Trophoblast cell (in vitro differentiated cells and primary cell): ENCODE results near the gene SOSTDC1.
A peak's percentile ranks its signal among the peaks of the same experiment; 100 is the strongest.

Source experiments
- DNase-seq, 2 donors: peaks; one replicate each; pipeline ENCODE4 v3.0.0-alpha.2; 2016
- H2AFZ ChIP-seq: 2 replicates; pipeline ENCODE4 v1.6.1; 2013; ENCODE audit warnings: low read length, moderate library complexity, mild to moderate bottlenecking; ENCODE audit not compliant: insufficient read depth, poor library complexity
- H2AK5ac ChIP-seq: 2 replicates; pipeline ENCODE4 v1.6.1; 2013; ENCODE audit warnings: mild to moderate bottlenecking, low read length
- H2BK120ac ChIP-seq: 2 replicates; pipeline ENCODE4 v1.6.1; 2013; ENCODE audit warnings: low read length, mild to moderate bottlenecking, moderate library complexity; ENCODE audit not compliant: insufficient read depth, poor library complexity
- H2BK12ac ChIP-seq: 2 replicates; pipeline ENCODE4 v1.6.1; 2013; ENCODE audit warnings: mild to moderate bottlenecking, low read length, moderate library complexity
- H2BK5ac ChIP-seq: 2 replicates; pipeline ENCODE4 v1.6.1; 2013; ENCODE audit warnings: low read length, low read depth, moderate library complexity, mild to moderate bottlenecking; ENCODE audit not compliant: poor library complexity
- H3K14ac ChIP-seq: 2 replicates; pipeline ENCODE4 v1.6.1; 2013; ENCODE audit warnings: mild to moderate bottlenecking, low read length
- H3K18ac ChIP-seq: 2 replicates; pipeline ENCODE4 v1.6.1; 2013; ENCODE audit warnings: mild to moderate bottlenecking, low read length
- H3K23ac ChIP-seq: 2 replicates; pipeline ENCODE4 v1.6.1; 2013; ENCODE audit warnings: low read length
- H3K27ac ChIP-seq: 2 replicates; pipeline ENCODE4 v1.5.1; 2013; ENCODE audit warnings: low read depth, mild to moderate bottlenecking, inconsistent platforms, low read length, moderate library complexity
- H3K27me3 ChIP-seq: 2 replicates; pipeline ENCODE4 v1.6.1; 2013; ENCODE audit warnings: inconsistent platforms, mild to moderate bottlenecking, low read length, moderate library complexity; ENCODE audit not compliant: insufficient read depth
- H3K36me3 ChIP-seq, 2 experiments: 1 replicate in 1 of 2; 2 replicates in 1 of 2; pipeline ENCODE4 v1.6.1; 2013; ENCODE audit warnings: low read length in 2 of 2, mild to moderate bottlenecking in 2 of 2, moderate library complexity in 1 of 2; ENCODE audit not compliant: insufficient read depth in 2 of 2, control insufficient read depth in 1 of 2
- H3K4ac ChIP-seq: 2 replicates; pipeline ENCODE4 v1.6.1; 2013; ENCODE audit warnings: low read depth, mild to moderate bottlenecking, low read length, moderate library complexity
- H3K4me1 ChIP-seq, 2 experiments: 1 replicate in 1 of 2; 2 replicates in 1 of 2; pipeline ENCODE4 v1.6.1; 2013; ENCODE audit warnings: low read length in 2 of 2, mild to moderate bottlenecking in 2 of 2, moderate library complexity in 1 of 2; ENCODE audit not compliant: insufficient read depth in 2 of 2, control insufficient read depth in 1 of 2
- H3K4me2 ChIP-seq: 2 replicates; pipeline ENCODE4 v1.6.1; 2013; ENCODE audit warnings: inconsistent platforms, mild to moderate bottlenecking, low read length, moderate library complexity
- H3K4me3 ChIP-seq: 2 replicates; pipeline ENCODE4 v1.5.1; 2013; ENCODE audit warnings: mild to moderate bottlenecking, low read depth, low read length, inconsistent platforms
- H3K79me1 ChIP-seq: one replicate; pipeline ENCODE4 v1.6.1; 2013; ENCODE audit warnings: low read length
- H3K79me2 ChIP-seq: 2 replicates; pipeline ENCODE4 v1.6.1; 2013; ENCODE audit warnings: low read length, mild to moderate bottlenecking; ENCODE audit not compliant: control insufficient read depth, insufficient read depth, poor library complexity
- H3K9ac ChIP-seq: 2 replicates; pipeline ENCODE4 v1.6.1; 2013; ENCODE audit warnings: mild to moderate bottlenecking, low read length
- H3K9me3 ChIP-seq: 2 replicates; pipeline ENCODE4 v1.6.1; 2013; ENCODE audit warnings: low read depth, mild to moderate bottlenecking, control low read depth, inconsistent platforms, low read length; ENCODE audit not compliant: insufficient read depth
- H4K12ac ChIP-seq: 2 replicates; pipeline ENCODE4 v1.6.1; 2013; ENCODE audit warnings: low read depth, mild to moderate bottlenecking, low read length, moderate library complexity
- H4K8ac ChIP-seq: 2 replicates; pipeline ENCODE4 v1.6.1; 2013; ENCODE audit warnings: low read depth, mild to moderate bottlenecking, low read length, moderate library complexity
- H4K91ac ChIP-seq: one replicate; pipeline ENCODE4 v1.6.1; 2013; ENCODE audit warnings: low read depth, mild to moderate bottlenecking, low read length, moderate library complexity
- WGBS: extraction: QIAGEN DNeasy Blood & Tissue Kit; methylation state at CpG from one replicate; pipeline ENCODE4 v1.1.7; 2013; ENCODE audit warnings: missing lambda C conversion rate; ENCODE audit not compliant: insufficient read length, insufficient coverage; ENCODE audit errors: extremely low coverage; 5-methylcytosine and 5-hydroxymethylcytosine counted together

SOSTDC1 gene

DNA sequence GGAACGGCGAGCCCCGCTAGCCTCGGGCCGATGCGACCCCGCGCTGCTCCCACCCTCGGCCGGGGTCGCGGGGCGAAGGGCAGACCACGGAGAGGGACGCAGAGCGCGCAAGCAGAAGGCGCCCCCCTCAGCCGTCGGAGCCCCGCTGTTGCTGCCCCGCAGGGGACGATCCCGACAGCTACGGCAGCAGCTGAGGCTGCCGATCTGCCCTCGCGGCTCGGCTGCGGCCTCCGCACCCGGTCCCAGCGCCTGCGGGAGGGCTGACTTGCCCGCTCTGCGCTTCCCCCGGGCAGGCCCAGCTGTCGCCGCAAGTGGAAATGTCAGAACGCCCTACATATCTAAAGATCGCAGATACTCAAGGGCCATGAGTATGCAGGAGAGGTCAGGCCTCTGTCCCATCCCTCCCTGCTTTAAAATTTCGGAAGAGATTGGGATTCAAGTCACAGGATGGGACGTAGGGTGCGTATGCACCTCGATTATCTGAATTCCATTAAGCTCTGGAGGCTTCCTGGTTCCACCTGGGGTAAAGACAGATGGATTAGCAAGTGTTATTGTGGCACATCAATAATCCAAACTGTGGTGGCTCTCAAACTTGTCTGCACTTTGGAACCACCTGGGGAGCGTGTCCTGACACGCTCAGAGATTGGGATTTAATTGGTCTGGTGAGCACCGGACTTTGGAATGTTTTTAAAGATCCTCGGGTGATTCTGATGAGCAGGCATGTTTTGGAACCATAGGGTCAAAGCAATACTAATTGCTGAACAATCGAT, 44.0 kb downstream of the SOSTDC1 start, which contains the start of gene CRPPA:
Gene CRPPA (minus strand): TSS at position 206 of the 770 bp plus-strand sequence. CDS start 216 bp downstream, outside the sequence.
- DNase-seq, result peak; percentile 68 to 89
- Histone ChIP-seq H4K8ac (peak within 1 kb of the TSS; percentile 99), H2AFZ (peak within 1 kb of the TSS; percentile 98), H2BK120ac (peak within 1 kb of the TSS; percentile 98), H3K4me3 (peak within 1 kb of the TSS; percentile 74), H4K91ac (peak within 1 kb of the TSS; percentile 96), H3K79me1 (peaks cover 16% of the 10 kb centered on the region), H3K36me3 (no peaks in the 10 kb centered on the region), H3K79me2 (peaks cover 9% of the 10 kb centered on the region), H3K23ac (peak within 1 kb of the TSS; percentile 22), H3K4me1 (peaks cover 4 to 9% of the 10 kb centered on the region in 2 experiments), H3K14ac (peak within 1 kb of the TSS; percentile 97), H3K4ac (peak within 1 kb of the TSS; percentile 94), H4K12ac (peak within 1 kb of the TSS; percentile 99), H2AK5ac (peak within 1 kb of the TSS; percentile 59), H3K9me3 (no peaks in the 10 kb centered on the region), H3K27ac (peak within 1 kb of the TSS; percentile 95), H2BK12ac (peak within 1 kb of the TSS; percentile 41), H3K27me3 (no peaks in the 10 kb centered on the region), H3K4me2 (peak within 1 kb of the TSS; percentile 86), H2BK5ac (peak within 1 kb of the TSS; percentile 96), H3K9ac (peak within 1 kb of the TSS; percentile 74), H3K18ac (peak within 1 kb of the TSS; percentile 99)
- no CpG with 5 or more reads among the region's 50 CpGs for WGBS

DNA sequence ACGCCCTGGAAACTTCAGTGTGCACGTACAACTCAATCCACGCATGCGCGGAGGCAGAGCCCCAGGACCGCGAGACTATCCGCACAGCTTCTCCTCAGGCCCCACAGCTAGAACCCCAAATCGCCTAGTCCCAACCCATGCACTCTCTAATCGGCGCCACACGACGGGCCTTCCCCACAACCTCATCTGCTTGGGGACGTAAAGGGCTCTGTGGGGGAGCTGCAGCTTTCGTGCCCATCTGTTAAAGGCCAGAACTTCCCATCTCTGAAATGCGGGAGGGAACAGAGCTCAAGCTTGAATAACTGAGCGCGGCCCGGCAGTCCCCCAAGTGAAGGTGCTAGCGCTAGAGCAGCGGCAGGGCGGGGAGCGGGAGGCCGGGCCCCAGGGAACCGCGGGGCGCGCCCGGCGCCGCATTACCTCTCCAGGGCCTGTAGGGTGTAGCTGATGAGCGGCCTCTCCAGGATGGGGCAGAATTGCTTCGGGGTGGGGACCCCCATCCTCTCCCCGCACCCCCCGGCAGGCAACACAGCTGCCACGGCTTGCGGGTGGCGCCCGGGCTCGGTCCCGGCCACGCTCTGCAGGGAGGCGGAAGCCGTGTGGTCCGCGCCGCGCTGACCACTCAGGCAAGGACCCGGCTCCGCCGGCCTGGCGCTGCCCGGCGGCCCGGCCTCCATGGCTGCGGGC, 44.7 kb downstream of the SOSTDC1 start:
- H3K27ac ChIP-seq, result peak overlapping the region; percentile 95
- H3K4me2 ChIP-seq, result peak overlapping the region; percentile 86
- no peak overlapping the region for H3K23ac ChIP-seq
- H3K27me3 ChIP-seq, result no peaks in the 10 kb centered on the region
- peak overlapping the region; percentile 97 for H3K14ac ChIP-seq
- peak overlapping the region; percentile 98 for H2AFZ ChIP-seq
- H4K8ac ChIP-seq, result peak overlapping the region; percentile 99
- DNase-seq, result peak; percentile 66 to 94
- H2BK12ac ChIP-seq, result peak overlapping the region; percentile 41
- H3K4me3 ChIP-seq, result peak overlapping the region; percentile 74
- peaks cover 4 to 9% of the 10 kb centered on the region in 2 experiments for H3K4me1 ChIP-seq
- WGBS, result no CpG with 5 or more reads among the region's 56 CpGs
- peaks cover 9% of the 10 kb centered on the region for H3K79me2 ChIP-seq
- H4K12ac ChIP-seq, result peak overlapping the region; percentile 99
- H3K9me3 ChIP-seq, result no peaks in the 10 kb centered on the region
- peaks cover 16% of the 10 kb centered on the region for H3K79me1 ChIP-seq
- peak overlapping the region; percentile 94 for H3K4ac ChIP-seq
- peak overlapping the region; percentile 96 for H4K91ac ChIP-seq
- H3K9ac ChIP-seq, result peak overlapping the region; percentile 74
- H3K36me3 ChIP-seq, result no peaks in the 10 kb centered on the region
- peak overlapping the region; percentile 59 for H2AK5ac ChIP-seq
- peak overlapping the region; percentile 99 for H3K18ac ChIP-seq
- peak overlapping the region; percentile 96 for H2BK5ac ChIP-seq
- H2BK120ac ChIP-seq, result peak overlapping the region; percentile 98

DNA sequence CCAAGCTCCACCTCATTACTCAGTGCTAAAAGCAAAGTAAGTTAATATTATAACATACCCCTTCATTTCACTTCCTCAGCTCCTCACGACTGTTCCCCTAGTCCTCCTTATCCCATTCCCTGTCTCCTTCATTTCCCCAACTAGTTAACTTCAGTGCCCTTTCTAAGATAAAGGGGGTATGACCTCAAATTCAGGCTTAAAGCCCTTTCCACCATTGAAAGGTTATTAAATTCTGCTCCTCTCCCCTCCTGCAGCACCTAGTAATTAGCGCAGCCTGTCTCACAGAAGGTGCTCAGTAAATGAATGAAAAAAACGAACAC, 45.2 kb downstream of the SOSTDC1 start:
- H4K12ac ChIP-seq, result no peak overlapping the region
- H3K4me1 ChIP-seq, result peaks cover 4 to 9% of the 10 kb centered on the region in 2 experiments
- H3K36me3 ChIP-seq, result no peaks in the 10 kb centered on the region
- H3K23ac ChIP-seq, result no peak overlapping the region
- H2BK5ac ChIP-seq, result no peak overlapping the region
- H3K4me3 ChIP-seq, result no peak overlapping the region
- no peak for DNase-seq
- H2AFZ ChIP-seq, result peak overlapping the region; percentile 98
- no peak overlapping the region for H3K4ac ChIP-seq
- H3K9me3 ChIP-seq, result no peaks in the 10 kb centered on the region
- H3K27ac ChIP-seq, result no peak overlapping the region
- no CpG with 5 or more reads among the region's 3 CpGs for WGBS
- no peak overlapping the region for H2BK12ac ChIP-seq
- H3K79me2 ChIP-seq, result peaks cover 9% of the 10 kb centered on the region
- no peak overlapping the region for H4K91ac ChIP-seq
- H3K14ac ChIP-seq, result no peak overlapping the region
- H2AK5ac ChIP-seq, result no peak overlapping the region
- H3K79me1 ChIP-seq, result peaks cover 16% of the 10 kb centered on the region
- H3K18ac ChIP-seq, result no peak overlapping the region
- no peak overlapping the region for H4K8ac ChIP-seq
- peak overlapping the region; percentile 86 for H3K4me2 ChIP-seq
- no peak overlapping the region for H3K9ac ChIP-seq
- H2BK120ac ChIP-seq, result no peak overlapping the region
- no peaks in the 10 kb centered on the region for H3K27me3 ChIP-seq

DNA sequence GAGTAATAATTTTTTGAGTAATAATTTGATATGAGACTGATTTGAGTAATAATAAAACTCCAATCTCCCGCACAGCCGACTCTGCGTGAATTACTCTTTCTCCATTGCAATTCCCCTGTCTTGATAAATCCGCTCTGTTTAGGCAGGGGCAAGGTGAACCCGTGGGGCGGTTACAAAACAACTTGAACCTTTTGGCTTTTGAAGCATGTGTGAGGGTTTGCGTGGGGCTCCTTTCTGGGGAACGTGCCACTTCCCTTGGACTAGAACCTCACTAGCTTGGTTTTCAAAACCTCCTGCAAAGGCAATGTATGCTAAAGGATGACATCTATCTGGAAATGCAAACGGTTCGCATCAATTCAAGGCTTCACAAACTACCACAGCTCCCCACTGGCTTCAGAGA, 45.7 kb downstream of the SOSTDC1 start:
- no peak overlapping the region for H3K9ac ChIP-seq
- peaks cover 4 to 9% of the 10 kb centered on the region in 2 experiments for H3K4me1 ChIP-seq
- H3K4ac ChIP-seq, result no peak overlapping the region
- no CpG with 5 or more reads among the region's 10 CpGs for WGBS
- no peak overlapping the region for H4K91ac ChIP-seq
- H3K18ac ChIP-seq, result no peak overlapping the region
- DNase-seq, result no peak
- no peak overlapping the region for H3K4me3 ChIP-seq
- no peaks in the 10 kb centered on the region for H3K9me3 ChIP-seq
- H2BK5ac ChIP-seq, result no peak overlapping the region
- peak overlapping the region; percentile 86 for H3K4me2 ChIP-seq
- no peak overlapping the region for H4K12ac ChIP-seq
- no peak overlapping the region for H2AFZ ChIP-seq
- H2AK5ac ChIP-seq, result no peak overlapping the region
- H3K23ac ChIP-seq, result no peak overlapping the region
- no peak overlapping the region for H3K27ac ChIP-seq
- H3K27me3 ChIP-seq, result no peaks in the 10 kb centered on the region
- H3K79me2 ChIP-seq, result peaks cover 9% of the 10 kb centered on the region
- H3K36me3 ChIP-seq, result no peaks in the 10 kb centered on the region
- H2BK120ac ChIP-seq, result no peak overlapping the region
- H4K8ac ChIP-seq, result no peak overlapping the region
- no peak overlapping the region for H2BK12ac ChIP-seq
- no peak overlapping the region for H3K14ac ChIP-seq
- peaks cover 16% of the 10 kb centered on the region for H3K79me1 ChIP-seq
